ENCODE results near the gene TMEM147.

The TMEM147 gene

GRCh38 chr19:35549174-35549788, 3.9 kb downstream of the TMEM147 start:
- peak; percentile 70 for DNase-seq

DNA sequence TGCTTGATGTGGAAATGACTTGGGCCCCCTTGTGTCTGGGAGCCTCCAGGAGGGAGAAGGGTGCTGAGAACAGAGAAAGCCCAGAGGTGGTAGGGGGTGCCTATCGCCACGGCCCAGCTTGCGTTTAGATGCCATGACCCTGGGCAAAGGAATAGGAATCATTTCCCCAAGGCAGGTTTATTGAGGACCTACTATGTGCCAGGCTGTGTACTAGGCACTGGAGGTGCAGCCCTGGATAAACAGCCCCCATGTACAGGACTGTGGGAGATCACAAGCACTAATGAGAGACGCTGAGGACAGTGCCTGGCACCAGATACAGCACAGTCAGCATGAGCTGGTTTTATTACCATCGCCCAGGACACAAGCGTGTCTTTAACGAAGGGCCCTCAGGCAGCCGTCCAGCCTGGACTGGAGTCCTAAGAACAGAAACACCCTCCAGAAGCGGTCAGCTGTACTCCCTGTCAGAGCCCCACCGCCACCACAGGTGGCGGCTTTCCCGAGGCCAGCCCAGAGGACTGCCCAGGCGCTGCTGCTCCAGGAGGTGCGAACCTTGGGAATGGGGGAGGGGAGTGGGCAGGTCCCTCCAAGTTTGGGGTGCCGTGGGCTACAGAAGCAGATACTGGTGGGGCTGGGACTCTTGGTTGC, 4.6 kb downstream of the TMEM147 start:
- DNase-seq = no peak

GRCh38 chr19:35551091-35551810, 5.8 kb downstream of the TMEM147 start:
- no peak for DNase-seq

DNA sequence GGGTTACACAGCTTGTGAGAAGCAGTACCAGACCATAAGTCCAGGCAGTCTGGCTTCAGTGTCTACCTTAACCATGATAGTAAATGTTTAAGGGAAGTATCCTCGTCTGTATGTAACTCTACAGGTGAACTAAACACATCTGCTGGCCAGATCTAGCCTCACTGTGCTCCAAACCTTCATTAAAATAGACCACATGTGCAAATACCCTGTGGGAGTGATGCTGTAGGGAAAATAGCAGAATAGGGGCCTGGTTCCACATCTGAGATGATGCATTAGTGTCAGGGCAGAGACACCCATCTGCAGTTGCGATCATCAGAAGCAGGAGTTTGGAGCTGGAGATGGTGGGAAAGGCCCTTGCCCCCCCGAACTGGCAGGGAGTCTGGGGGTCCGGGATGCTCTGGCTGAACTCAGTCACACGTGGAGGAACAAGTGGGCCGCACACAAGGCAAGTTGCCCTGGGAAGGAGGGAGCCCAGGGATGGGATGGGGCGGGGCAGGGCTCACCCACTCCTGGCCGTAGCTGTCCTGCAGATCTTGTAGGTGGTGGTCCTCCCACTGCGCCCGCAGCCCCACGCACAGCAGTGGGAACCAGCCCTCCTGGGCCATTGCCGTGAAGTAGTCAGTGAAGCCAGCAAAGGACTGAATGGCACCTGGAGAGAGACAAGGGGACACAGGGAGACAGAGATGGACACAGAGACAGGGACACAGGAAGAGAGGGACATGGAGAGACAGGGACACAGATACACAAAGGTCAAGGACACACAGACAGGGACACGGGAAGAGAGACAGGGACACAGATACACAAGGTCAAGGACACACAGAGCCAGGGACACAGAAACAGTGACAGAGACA, 7.3 kb downstream of the TMEM147 start:
- no peak for DNase-seq

GRCh38 chr19:35553385-35554000, 8.1 kb downstream of the TMEM147 start:
- no peak for DNase-seq

DNA sequence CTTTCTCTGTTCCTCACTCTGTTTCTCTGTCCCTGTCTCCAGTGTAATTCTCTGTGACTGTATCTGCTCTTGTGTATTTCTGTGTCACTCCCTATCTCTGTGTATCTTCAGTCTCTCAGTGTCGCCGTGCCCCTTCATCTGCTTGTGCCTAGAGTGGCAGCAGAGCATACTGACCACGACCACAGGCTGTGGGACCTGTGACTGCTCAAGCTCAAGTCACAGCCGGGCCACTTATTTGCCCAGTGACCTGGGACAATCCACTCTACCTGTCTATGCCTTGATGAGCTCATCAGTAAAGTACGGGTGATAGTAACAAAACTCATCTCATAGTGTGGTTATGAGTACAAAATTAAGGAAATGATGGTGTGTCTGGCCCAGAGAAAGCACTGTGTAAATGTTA, 8.7 kb downstream of the TMEM147 start:
- DNase-seq = no peak

DNA sequence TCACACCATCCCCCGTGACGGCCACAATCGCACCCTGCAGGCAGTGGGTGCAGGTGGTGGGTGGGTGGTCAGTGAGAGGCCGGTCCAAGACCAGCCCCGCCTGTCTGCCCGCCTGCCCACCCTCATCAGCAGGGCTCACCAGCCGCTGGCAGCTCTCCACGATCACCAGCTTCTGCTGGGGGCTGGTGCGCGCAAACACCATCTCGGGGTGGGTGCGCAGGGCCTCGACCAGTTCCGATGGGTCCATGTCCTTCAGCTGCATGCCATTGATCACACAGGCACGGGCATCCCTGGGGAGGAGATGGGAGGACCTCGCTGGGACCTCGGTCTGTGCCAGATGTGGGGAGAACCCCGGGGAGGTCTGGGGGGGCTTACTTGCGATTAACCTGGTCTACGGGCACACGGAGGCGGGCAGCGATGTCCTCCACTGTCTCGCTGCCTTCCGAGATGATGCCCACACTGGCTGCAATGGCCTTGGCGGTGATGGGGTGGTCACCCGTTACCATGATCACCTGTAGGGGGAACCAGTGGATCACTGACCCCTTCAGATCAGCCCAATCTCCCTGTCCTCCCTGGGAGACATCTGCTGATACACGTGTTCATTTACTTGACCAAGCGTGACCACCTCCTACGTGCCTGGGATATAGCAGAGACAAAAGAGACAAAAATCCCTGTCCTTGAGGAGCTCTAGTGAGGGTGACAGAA, 10.0 kb downstream of the TMEM147 start:
- DNase-seq = peak; percentile 49

GRCh38 chr19:35556025-35556590, 10.7 kb downstream of the TMEM147 start:
- DNase-seq = no peak

DNA sequence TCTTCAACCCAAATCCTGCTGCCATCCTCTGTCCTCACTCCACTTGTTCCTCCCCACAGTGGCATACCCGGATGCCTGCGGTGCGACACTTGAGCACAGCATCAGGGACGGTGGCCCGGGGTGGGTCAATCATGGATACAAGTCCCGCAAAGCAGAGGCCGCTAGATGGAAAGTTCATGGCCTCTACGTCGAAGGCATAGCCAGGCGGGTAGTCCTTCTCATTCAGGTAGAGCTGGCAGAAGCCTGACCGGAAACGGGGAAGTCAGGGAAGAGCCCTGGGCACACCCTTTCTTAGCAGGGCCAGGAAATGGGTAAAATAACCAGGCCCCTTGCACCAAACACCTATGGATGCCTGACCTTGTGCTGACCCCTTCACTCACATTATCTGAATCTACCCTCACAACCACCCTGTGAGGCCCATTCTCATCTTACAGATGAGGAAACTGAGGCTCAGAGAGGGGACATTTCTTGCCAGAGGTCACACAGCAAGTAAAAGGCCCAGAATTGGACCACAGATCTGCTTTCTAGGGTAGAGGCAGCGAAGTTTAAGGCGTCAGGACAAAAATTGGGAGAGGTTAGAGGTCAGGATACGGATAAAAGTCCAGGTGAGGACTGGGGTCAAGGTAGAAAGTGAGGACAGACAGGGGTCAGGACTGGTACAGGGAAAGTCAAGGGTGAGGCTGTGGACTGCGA, 11.6 kb downstream of the TMEM147 start:
- no peak for DNase-seq

DNA sequence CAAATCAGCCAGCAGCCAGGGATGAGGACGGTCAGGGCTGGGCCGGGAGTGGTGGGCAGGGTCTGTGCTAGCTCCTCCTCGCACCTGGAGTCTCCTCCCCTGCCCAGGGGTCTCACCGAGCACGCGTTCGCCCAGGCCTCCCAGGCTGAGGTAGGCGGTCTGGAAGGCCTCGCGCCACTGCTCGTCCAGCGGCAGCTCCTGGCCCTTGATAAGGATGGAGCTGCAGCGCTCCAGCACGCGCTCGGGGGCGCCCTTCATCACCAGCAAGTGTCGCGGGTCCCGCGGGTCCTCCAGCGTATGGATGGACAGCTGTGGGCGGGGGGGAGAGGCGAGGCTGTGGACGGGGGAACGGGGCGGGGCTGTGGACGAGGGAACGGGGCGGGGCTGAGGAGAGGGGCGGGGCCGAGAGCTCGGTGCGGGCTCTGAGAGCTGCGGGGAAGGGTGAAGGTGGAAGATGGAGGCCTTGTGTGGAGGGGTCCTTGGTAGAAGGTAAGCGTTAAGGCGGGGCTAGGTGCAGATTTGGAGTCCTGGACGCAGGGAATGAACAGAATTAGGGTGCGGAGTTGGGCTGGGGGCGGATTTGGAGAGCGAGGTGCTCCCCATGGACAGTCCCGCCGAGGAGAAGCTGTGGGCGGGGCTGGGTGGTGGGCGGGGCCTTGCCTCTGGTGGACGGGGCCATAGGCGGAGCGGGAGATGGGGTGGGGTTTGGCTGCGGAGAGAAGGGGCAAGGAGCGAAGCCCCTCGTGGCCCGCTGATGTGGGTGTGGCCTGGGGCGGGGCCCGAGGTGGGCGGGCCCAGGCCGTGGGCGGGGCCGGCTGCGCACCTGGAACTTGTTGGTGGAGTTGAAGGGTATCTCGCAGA, 12.3 kb downstream of the TMEM147 start:
- peak; percentile 49 for DNase-seq

DNA sequence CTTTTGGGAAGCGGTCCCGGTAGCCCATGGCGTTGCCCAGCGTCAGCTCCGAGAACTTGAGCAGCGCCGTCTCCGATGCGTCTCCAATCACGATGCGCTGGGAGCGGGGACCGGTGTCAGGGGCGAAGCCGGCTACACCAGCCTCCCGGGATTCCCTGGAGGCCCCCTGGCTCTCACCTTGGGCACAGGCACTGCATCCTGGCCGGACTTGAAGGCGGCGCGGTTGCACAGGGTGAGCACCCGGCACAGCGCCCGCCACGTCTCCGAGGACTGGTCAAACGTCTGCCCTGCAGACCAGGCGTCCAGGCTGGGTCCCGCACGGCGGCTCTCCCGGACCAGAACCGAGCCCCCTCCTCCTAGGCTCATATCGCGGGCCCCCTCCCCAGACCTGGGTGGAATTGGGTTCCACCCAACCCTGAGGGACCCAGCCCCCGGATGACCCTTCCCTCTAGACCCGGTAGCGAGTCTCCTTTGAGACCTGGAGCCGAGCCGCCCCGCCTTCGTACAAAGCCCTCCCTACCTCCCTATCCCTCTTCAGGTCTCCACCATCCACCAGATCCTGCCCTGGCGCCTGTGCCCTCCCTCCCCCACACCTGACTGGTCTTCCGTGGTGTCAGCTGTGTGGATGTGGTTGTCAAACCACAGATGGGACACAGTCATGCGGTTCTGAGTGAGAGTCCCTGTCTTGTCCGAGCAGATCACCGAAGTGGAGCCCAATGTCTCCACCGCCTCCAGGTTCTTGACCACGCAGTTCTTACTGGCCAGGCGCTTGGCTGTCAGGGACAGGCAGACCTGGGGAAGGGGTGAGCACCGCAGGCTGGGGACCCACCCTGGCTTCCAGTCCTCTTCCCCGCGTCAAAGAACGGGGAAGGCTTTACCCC, 13.2 kb downstream of the TMEM147 start:
- DNase-seq = no peak

DNA sequence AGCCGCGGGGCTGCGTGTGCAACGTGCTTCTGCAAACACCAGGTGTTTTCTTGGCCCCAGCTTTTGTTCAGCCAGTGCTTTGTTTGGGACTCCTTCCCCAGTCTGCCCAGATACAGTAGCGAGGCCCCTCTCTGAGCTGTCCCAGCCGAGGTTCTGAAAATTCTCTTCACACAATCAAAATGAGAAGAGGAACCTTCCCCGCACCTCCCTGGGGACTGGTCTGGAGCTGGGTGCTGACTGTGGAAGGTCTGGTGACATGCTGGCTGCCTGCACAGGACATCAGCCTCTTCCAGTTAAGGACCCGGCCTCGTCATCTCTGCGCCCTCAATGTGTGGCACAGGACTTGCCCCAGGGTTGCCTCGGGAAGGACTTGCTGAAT, 13.8 kb downstream of the TMEM147 start:
- DNase-seq = no peak

DNA sequence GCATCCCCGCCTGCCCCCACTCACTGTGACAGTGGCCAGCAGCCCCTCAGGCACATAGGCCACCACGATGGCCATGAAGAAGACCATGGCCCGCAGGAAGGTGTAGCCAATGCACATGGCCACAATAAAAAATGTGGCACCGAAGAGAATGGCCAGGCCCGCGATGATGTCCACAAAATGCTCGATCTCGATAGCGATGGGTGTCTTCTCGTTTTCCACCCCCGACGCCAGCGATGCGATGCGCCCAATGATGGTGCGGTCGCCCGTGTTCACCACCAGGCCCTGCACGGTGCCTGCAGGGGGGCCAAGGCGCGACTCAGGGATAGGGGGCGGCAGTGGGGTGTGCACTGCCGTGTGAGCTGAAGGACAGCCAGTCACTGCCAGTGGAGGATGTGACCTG, 14.4 kb downstream of the TMEM147 start:
- no peak for DNase-seq

- DNase-seq = no peak
Observed at GRCh38 chr19:35560271-35560670, 14.8 kb downstream of the TMEM147 start.

- no peak for DNase-seq
Observed at GRCh38 chr19:35560677-35561076, 15.3 kb downstream of the TMEM147 start.

DNA sequence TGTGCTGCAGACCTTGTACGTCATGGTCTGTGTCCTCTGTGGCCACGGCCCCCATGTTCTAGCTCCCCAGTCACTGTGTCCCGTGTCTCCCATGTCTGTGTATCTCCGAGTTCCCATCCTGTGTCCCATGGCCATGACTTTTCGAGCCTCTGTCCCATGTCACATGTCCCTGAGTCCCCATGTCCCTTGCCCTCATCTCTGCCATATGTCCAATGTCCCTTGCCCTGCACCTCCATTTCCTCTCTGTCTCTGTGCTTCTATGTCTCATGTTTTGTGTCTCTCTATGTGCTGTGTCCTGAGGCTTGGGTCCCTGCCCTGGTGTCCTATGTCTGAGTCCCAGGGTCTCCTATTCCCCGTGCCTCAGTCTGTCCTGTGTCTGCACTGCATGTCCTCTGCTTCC, 16.0 kb downstream of the TMEM147 start:
- DNase-seq = no peak

- DNase-seq = no peak
Observed at GRCh38 chr19:35562336-35562735, 16.9 kb downstream of the TMEM147 start.

GRCh38 chr19:35562776-35563175, 17.4 kb downstream of the TMEM147 start:
- DNase-seq = no peak

DNA sequence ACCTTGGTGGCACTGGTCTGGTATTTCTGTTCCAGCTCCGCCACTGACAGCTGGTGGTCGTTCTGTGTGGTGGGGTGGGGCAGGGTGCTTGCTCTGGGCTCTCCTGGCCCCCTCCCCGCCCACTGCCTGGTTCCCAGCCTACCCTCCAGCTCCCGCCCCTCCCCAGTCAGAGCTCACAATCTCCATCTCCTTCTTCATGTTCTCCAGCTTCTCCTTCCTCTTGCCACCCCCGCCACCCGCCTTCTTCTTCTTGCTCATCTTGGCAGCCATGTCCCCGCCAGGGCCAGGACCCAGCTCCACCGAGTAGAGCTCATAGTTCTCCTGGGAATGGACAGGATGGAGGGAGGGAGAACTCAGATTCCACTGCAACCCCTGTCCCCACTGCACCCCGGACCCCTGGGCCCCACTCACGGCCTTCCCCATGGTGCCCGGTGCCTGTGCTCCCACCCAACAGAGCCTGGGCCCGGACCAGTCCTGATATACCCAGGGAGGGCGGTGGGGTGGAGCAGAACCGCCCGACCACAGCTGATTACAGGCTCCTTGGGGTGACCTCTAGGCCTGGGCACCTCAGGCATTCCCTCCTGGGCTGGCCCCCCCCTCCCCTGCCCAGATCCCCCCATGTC, 17.9 kb downstream of the TMEM147 start, which contains the start of gene ATP4A:
Gene ATP4A (minus strand): TSS at position 452 of the 623 bp plus-strand sequence. CDS start 29 bp downstream, at position 423.
- DNase-seq = no peak

Data from EL (cell line).